Adrenal gland (tissue), 12 donors: Measurements from ENCODE around the gene CACNG5. TPM values are rescaled to one million over a fixed set of nuclear protein-coding genes. Genes with fewer than 3 reads are reported as not detected.

ENCODE experiments used
- DNase-seq, 7 donors: peaks; one replicate each; pipeline ENCODE4 v3.0.0-alpha.2; 2019 to 2020
- H3K27ac ChIP-seq, 5 donors: fragments of 200-600 bp; sonication (generic) in 4 of 5; 1 replicate in 3 of 5; 2 replicates in 2 of 5; pipeline versions ENCODE4 v1.5.1 to v1.8.0; 2016 to 2020; ENCODE audit warnings: mild to moderate bottlenecking in 1 of 5
- H3K27me3 ChIP-seq: fragments of 200-600 bp; 2 replicates; pipeline ENCODE4 v1.8.0; 2021
- H3K36me3 ChIP-seq, 2 donors: fragments of 200-600 bp; replicated peaks in 1 of 2; 1 replicate in 1 of 2; 2 replicates in 1 of 2; pipeline versions ENCODE4 v1.5.1 to v1.8.0; 2018 to 2022
- H3K4me1 ChIP-seq, 2 donors: fragments of 200-600 bp; replicated peaks in 1 of 2; 1 replicate in 1 of 2; 2 replicates in 1 of 2; pipeline versions ENCODE4 v1.5.1 to v1.8.0; 2018 to 2021
- H3K4me3 ChIP-seq, 4 donors: fragments of 200-600 bp; sonication (generic) in 3 of 4; one replicate each; pipeline ENCODE4 v1.5.1; 2016 to 2018
- H3K9me3 ChIP-seq, 3 donors: fragments of 200-600 bp; sonication (generic) in 1 of 3; replicated peaks in 1 of 3; 1 replicate in 2 of 3; 2 replicates in 1 of 3; pipeline versions ENCODE4 v1.5.1 to v1.8.0; 2016 to 2021
- POLR2A ChIP-seq, 2 donors: fragments of 450-650 bp; IDR thresholded peaks; one replicate each; pipeline ENCODE4 v1.6.1; 2017; ENCODE audit warnings: antibody characterized with exemption in 2 of 2, mild to moderate bottlenecking in 2 of 2, moderate library complexity in 1 of 2
- WGBS, 4 donors: extraction: QIAGEN DNeasy Blood & Tissue Kit in 2 of 4; methylation state at CpG; one replicate each; pipeline versions ENCODE4 v1.1.5 to v1.1.7; 2013 to 2017; 5-methylcytosine and 5-hydroxymethylcytosine counted together
- intact Hi-C, 2 donors: fragments of 100-400 bp; cut with DNase I; formaldehyde crosslinking; loops; one replicate each; pipeline versions ENCODE4 v1.14.1 to v1.15.0; 2022 to 2023
- polyA plus RNA-seq, 3 donors: library from polyadenylated mRNA; stranded (reverse); fragments of 200-250 nt in 2 of 3; fragments of 350-450 nt in 1 of 3; fragmentation: Illumina TruSeq in 1 of 3; extraction: RNeasy Lipid Tissue Mini Kit (QIAGEN cat#74804) in 1 of 3; gene quantifications; one replicate each; pipeline ENCODE4 v1.2.3, GENCODE V29; 2013 to 2014
- total RNA-seq, 9 donors: library from RNA; depleted of rRNA in 4 of 9; stranded (reverse); fragments of >200 nt in 4 of 9; fragments of 120-200 nt in 1 of 9; fragmentation: NEBNext Ultra II Directional in 1 of 9; extraction: Animal tissue kit (Norgen Biotek cat#: 25700) in 1 of 9; gene quantifications; one replicate each; pipeline versions ENCODE4 v1.1.0 to v1.2.4, GENCODE V29; 2013 to 2023
- TF ChIP-seq, protein P1 (sequence below), 6 experiments: fragments of 450-650 bp in 4 of 6; fragments of 200-600 bp in 2 of 6; sonication (generic) in 1 of 6; IDR thresholded peaks; 1 replicate in 5 of 6; 2 replicates in 1 of 6; pipeline versions ENCODE4 v1.5.1 to v1.8.0; 2016 to 2021; ENCODE audit warnings: antibody characterized with exemption in 6 of 6, mild to moderate bottlenecking in 2 of 6, moderate library complexity in 1 of 6
- donor health status: healthy with polysubstance abuse.
- donor health status: Bipolar disorder and iron deficiency.
- donor health status: DM: yes; HTN: yes; CAD: no.
- donor health status: DM: no; HTN: no; CAD: no.
- donor health status: DM: no; HTN: no; CAD: no.
- donor health status: DM: yes; HTN: yes; CAD: no.

The CACNG5 gene
- total and polyA plus RNA-seq, 12 donors: not detected

DNA sequence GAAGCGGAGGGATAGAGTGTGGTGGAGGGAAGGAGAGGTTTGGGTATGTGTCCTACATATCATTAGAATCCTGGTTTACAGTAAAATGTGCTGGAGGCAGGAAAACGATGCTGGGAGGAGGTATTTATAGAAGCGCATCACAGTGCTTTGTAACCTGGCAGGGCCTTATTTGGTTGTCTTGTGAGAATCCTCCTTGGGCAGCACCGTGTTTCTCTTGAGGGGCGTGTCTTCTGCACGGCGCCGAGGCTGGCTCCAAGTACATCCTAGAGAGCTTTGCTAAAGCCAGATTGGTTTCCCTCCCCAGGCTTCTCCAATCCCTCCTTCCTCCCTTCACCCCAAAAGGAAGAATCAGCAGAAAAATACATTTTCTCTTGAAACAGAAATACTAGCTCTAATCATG is 24.4 kb downstream of the CACNG5 start:
- Histone ChIP-seq H3K27me3 (no peaks in the 10 kb centered on the region), H3K27ac (no peak overlapping the region), H3K4me1 (no peaks in the 10 kb centered on the region), H3K9me3 (no peaks in the 10 kb centered on the region), H3K36me3 (no peaks in the 10 kb centered on the region), H3K4me3 (no peak overlapping the region)
- intact Hi-C loops: no loop called here
- DNase-seq: no peak
- WGBS, 4 donors: 78 to 85% (median 81%) methylated on average over 8 of the region's 8 CpGs
- no peak for TF ChIP-seq POLR2A (IDR thresholded peaks at IDR 0.05)
- TF ChIP-seq, protein P1, sequence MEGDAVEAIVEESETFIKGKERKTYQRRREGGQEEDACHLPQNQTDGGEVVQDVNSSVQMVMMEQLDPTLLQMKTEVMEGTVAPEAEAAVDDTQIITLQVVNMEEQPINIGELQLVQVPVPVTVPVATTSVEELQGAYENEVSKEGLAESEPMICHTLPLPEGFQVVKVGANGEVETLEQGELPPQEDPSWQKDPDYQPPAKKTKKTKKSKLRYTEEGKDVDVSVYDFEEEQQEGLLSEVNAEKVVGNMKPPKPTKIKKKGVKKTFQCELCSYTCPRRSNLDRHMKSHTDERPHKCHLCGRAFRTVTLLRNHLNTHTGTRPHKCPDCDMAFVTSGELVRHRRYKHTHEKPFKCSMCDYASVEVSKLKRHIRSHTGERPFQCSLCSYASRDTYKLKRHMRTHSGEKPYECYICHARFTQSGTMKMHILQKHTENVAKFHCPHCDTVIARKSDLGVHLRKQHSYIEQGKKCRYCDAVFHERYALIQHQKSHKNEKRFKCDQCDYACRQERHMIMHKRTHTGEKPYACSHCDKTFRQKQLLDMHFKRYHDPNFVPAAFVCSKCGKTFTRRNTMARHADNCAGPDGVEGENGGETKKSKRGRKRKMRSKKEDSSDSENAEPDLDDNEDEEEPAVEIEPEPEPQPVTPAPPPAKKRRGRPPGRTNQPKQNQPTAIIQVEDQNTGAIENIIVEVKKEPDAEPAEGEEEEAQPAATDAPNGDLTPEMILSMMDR (IDR thresholded peaks at IDR 0.05): no peak

- TF ChIP-seq POLR2A (IDR thresholded peaks at IDR 0.05): no peak
- TF ChIP-seq, protein P1 (IDR thresholded peaks at IDR 0.05): no peak
- no peaks in the 10 kb centered on the region for H3K27me3 ChIP-seq
- DNase-seq: no peak
- intact Hi-C loops: no loop called here
- no peaks in the 10 kb centered on the region for H3K36me3 ChIP-seq
- WGBS, 4 donors: 61 to 79% (median 69%) methylated on average over 3 of the region's 3 CpGs
- H3K27ac ChIP-seq: no peak overlapping the region
- no peaks in the 10 kb centered on the region for H3K9me3 ChIP-seq
- no peak overlapping the region for H3K4me3 ChIP-seq
- H3K4me1 ChIP-seq: no peaks in the 10 kb centered on the region
Measured at GRCh38 chr17:66860204-66860603, 25.3 kb downstream of the CACNG5 start.

- Histone ChIP-seq H3K27me3 (no peaks in the 10 kb centered on the region), H3K36me3 (no peaks in the 10 kb centered on the region), H3K4me1 (no peaks in the 10 kb centered on the region), H3K9me3 (no peaks in the 10 kb centered on the region), H3K4me3 (no peak overlapping the region), H3K27ac (no peak overlapping the region)
- no peak for TF ChIP-seq POLR2A (IDR thresholded peaks at IDR 0.05)
- TF ChIP-seq, protein P1 (IDR thresholded peaks at IDR 0.05): no peak
- DNase-seq: no peak
- intact Hi-C loops: no loop called here
- WGBS, 4 donors: 79 to 88% (median 84%) methylated on average over 2 of the region's 2 CpGs
Measured at GRCh38 chr17:66863820-66864219, 28.9 kb downstream of the CACNG5 start.

GRCh38 chr17:66865151-66865550 is 30.2 kb downstream of the CACNG5 start:
- H3K27me3 ChIP-seq: no peaks in the 10 kb centered on the region
- intact Hi-C loops: no loop called here
- 85 to 100% (median 89%) methylated on average over 1 of the region's 1 CpG for WGBS, 4 donors
- no peak overlapping the region for H3K4me3 ChIP-seq
- H3K4me1 ChIP-seq: no peaks in the 10 kb centered on the region
- no peaks in the 10 kb centered on the region for H3K9me3 ChIP-seq
- no peak overlapping the region for H3K27ac ChIP-seq
- TF ChIP-seq, protein P1 (IDR thresholded peaks at IDR 0.05): no peak
- no peak for TF ChIP-seq POLR2A (IDR thresholded peaks at IDR 0.05)
- no peak for DNase-seq
- no peaks in the 10 kb centered on the region for H3K36me3 ChIP-seq
